K562 (cell line): Measurements from ENCODE around the gene KCNJ9. TPM values are rescaled to one million over a fixed set of nuclear protein-coding genes. Genes with fewer than 3 reads are reported as not detected.

Experiments
- ATAC-seq: fragments of 200-7000 bp; cut with Tn5 transposase; 3 replicates; pipeline ENCODE4 v1.9.1; 2020; ENCODE audit warnings: moderate library complexity
- BruUV-seq: library from RNA; stranded (reverse); fragments of 400-500 nt; replicated peaks from 2 replicates; lab custom pipeline; 2021; lab: Mats Ljungman, UMichigan
- CTCF ChIA-PET: fragments of 300-600 bp; formaldehyde crosslinking; extraction: SDS; loops from one replicate; lab custom pipeline; 2021; ENCODE audit warnings: low intra/inter-chr PET ratio; lab: Yijun Ruan, JAX
- POLR2A ChIA-PET: fragments of 300-600, 350-650 bp; sonication (Branson Sonifier 250); formaldehyde crosslinking; extraction: SDS; loops from one replicate; lab custom pipeline; 2021; ENCODE audit warnings: antibody characterized with exemption, inconsistent platforms; lab: Yijun Ruan, JAX
- DNase-seq, 4 experiments: peaks; one replicate each; pipeline versions ENCODE4 v3.0.0 to v3.0.0-alpha.2; 2011 to 2018; ENCODE audit warnings: low spot score in 3 of 4, mixed read lengths in 3 of 4; ENCODE audit errors: extremely low read depth in 1 of 4
- FAIRE-seq: peaks from 2 replicates; lab custom pipeline; 2011; peaks lifted over from hg19 to GRCh38; lab: Jason Lieb, UNC
- H2AFZ ChIP-seq: 2 replicates; pipeline ENCODE4 v1.6.0; 2011; ENCODE audit warnings: low read depth, low read length, control low read depth, inconsistent platforms
- H3K27ac ChIP-seq: fragments of 200-600 bp; 3 replicates; pipeline ENCODE4 v1.8.0; 2011; ENCODE audit warnings: low read depth, mild to moderate bottlenecking, control low read depth, inconsistent platforms, low read length, moderate library complexity, mixed read lengths; ENCODE audit errors: extremely low read depth
- H3K27me3 ChIP-seq, 2 experiments: fragments of 300-600 bp in 1 of 2; 2 replicates in 1 of 2; 3 replicates in 1 of 2; pipeline versions ENCODE4 v1.6.0 to v1.8.0; 2011; ENCODE audit warnings: inconsistent platforms in 2 of 2, low read length in 2 of 2, mild to moderate bottlenecking in 1 of 2, mixed read lengths in 1 of 2, moderate library complexity in 1 of 2; ENCODE audit not compliant: control insufficient read depth in 2 of 2, insufficient read depth in 2 of 2
- H3K36me3 ChIP-seq: fragments of 300-600 bp; 3 replicates; pipeline ENCODE4 v1.8.0; 2011; ENCODE audit warnings: mild to moderate bottlenecking, low read length, inconsistent platforms; ENCODE audit not compliant: control insufficient read depth, insufficient read depth
- H3K4me1 ChIP-seq, 2 experiments: fragments of 200-600 bp in 1 of 2; replicated peaks in 1 of 2; 2 replicates in 1 of 2; 3 replicates in 1 of 2; pipeline versions ENCODE4 v1.5.1 to v1.8.0; 2011; ENCODE audit warnings: inconsistent platforms in 2 of 2, low read length in 2 of 2, mild to moderate bottlenecking in 1 of 2, mixed read lengths in 1 of 2, moderate library complexity in 1 of 2; ENCODE audit not compliant: control insufficient read depth in 2 of 2, insufficient read depth in 2 of 2
- H3K4me2 ChIP-seq: 2 replicates; pipeline ENCODE4 v1.6.1; 2011; ENCODE audit warnings: low read length, control low read depth, inconsistent platforms, mixed read lengths; ENCODE audit not compliant: insufficient read depth
- H3K4me3 ChIP-seq: fragments of 200-600 bp; sonication (generic), shearing (Covaris generic); 2 replicates; pipeline ENCODE4 v1.5.1; 2016; ENCODE audit warnings: control low read depth, inconsistent platforms
- H3K79me2 ChIP-seq: fragments of 200-600 bp; 3 replicates; pipeline ENCODE4 v1.8.0; 2011; ENCODE audit warnings: low read length, inconsistent platforms; ENCODE audit not compliant: control insufficient read depth, insufficient read depth
- H3K9ac ChIP-seq, 2 experiments: 2 replicates each; pipeline versions ENCODE4 v1.6.0 to v1.6.1; 2011; ENCODE audit warnings: low read depth in 2 of 2, low read length in 2 of 2, control low read depth in 1 of 2, inconsistent platforms in 1 of 2, mild to moderate bottlenecking in 1 of 2, mixed read lengths in 1 of 2; ENCODE audit not compliant: insufficient read depth in 1 of 2
- H3K9me1 ChIP-seq: one replicate; pipeline ENCODE4 v1.6.0; 2011; ENCODE audit warnings: inconsistent platforms, mild to moderate bottlenecking, low read length, moderate library complexity; ENCODE audit not compliant: control insufficient read depth, insufficient read depth
- H3K9me3 ChIP-seq: replicated peaks from 2 replicates; pipeline ENCODE4 v1.5.1; 2011; ENCODE audit warnings: low read depth, low read length, inconsistent platforms; ENCODE audit not compliant: control insufficient read depth, insufficient read depth
- H4K20me1 ChIP-seq: replicated peaks from 2 replicates; pipeline ENCODE4 v1.6.1; 2011; ENCODE audit warnings: low read length, inconsistent platforms, mixed read lengths; ENCODE audit not compliant: control insufficient read depth, insufficient read depth
- BCOR ChIP-seq: fragments of 450-650 bp; IDR thresholded peaks from 2 replicates; pipeline ENCODE4 v1.6.1; 2016
- CHD2 ChIP-seq: IDR thresholded peaks from 2 replicates; pipeline ENCODE4 v1.6.1; 2011; ENCODE audit warnings: low read depth, low read length
- CTCFL ChIP-seq: IDR thresholded peaks from 2 replicates; pipeline ENCODE4 v1.6.1; 2011; ENCODE audit warnings: borderline replicate concordance, low read depth, mild to moderate bottlenecking, moderate library complexity, low read length; ENCODE audit not compliant: insufficient read depth, poor library complexity, severe bottlenecking
- E2F5 ChIP-seq: sonication (generic); formaldehyde crosslinking; IDR thresholded peaks from 2 replicates; pipeline ENCODE4 v1.8.0; 2022; ENCODE audit warnings: mild to moderate bottlenecking, missing genetic modification reagents
- IRF1 ChIP-seq: sonication (generic); formaldehyde crosslinking; IDR thresholded peaks from 2 replicates; pipeline ENCODE4 v1.8.0; 2022; ENCODE audit warnings: missing genetic modification reagents, mild to moderate bottlenecking, borderline replicate concordance
- MAFG ChIP-seq: fragments of 450-650 bp; conservative IDR thresholded peaks from 2 replicates; pipeline ENCODE4 v1.6.1; 2016; ENCODE audit warnings: missing genetic modification characterization, missing compliant biosample characterization
- MCM3 ChIP-seq: fragments of 450-650 bp; IDR thresholded peaks from 2 replicates; pipeline ENCODE4 v1.6.1; 2016
- POLR2AphosphoS5 ChIP-seq: IDR thresholded peaks from 2 replicates; pipeline ENCODE4 v1.6.1; 2011; ENCODE audit warnings: mild to moderate bottlenecking, low read depth, low read length, moderate library complexity; ENCODE audit not compliant: control insufficient read depth, insufficient read depth
- RB1 ChIP-seq: fragments of 450-650 bp; IDR thresholded peaks from 2 replicates; pipeline ENCODE4 v1.6.1; 2017; ENCODE audit warnings: low read depth, mild to moderate bottlenecking
- TFE3 ChIP-seq: fragments of 450-650 bp; formaldehyde crosslinking; IDR thresholded peaks from 2 replicates; pipeline ENCODE4 v1.4.0; 2020; ENCODE audit warnings: mild to moderate bottlenecking, mixed read lengths
- TGIF2 ChIP-seq: sonication (generic); formaldehyde crosslinking; IDR thresholded peaks from 2 replicates; pipeline ENCODE4 v1.8.1; 2022; ENCODE audit warnings: mild to moderate bottlenecking, missing genetic modification reagents, moderate library complexity
- ZNF217 ChIP-seq: sonication (generic); formaldehyde crosslinking; IDR thresholded peaks from 2 replicates; pipeline ENCODE4 v1.8.0; 2022; ENCODE audit warnings: mild to moderate bottlenecking, missing genetic modification reagents
- ZNF263 ChIP-seq: sonication (generic); formaldehyde crosslinking; IDR thresholded peaks from 2 replicates; pipeline ENCODE4 v1.8.0; 2022; ENCODE audit warnings: mild to moderate bottlenecking, missing genetic modification reagents, borderline replicate concordance
- ZNF280A ChIP-seq: fragments of 450-650 bp; IDR thresholded peaks from 2 replicates; pipeline ENCODE4 v1.6.1; 2018; ENCODE audit warnings: mild to moderate bottlenecking, low read depth; ENCODE audit not compliant: partially characterized antibody
- ZNF764 ChIP-seq: fragments of 250-450 bp; sonication (Bioruptor Pico); IDR thresholded peaks from 2 replicates; pipeline ENCODE4 v1.4.0; 2020; ENCODE audit warnings: low read depth, mild to moderate bottlenecking, moderate library complexity
- WGBS: fragments of 100-300 bp; shearing (Covaris generic); methylation state at CpG from one replicate; pipeline ENCODE4 v1.1.6; 2016; ENCODE audit warnings: low coverage, mixed read lengths; ENCODE audit not compliant: insufficient coverage; ENCODE audit errors: missing lambda C conversion rate; 5-methylcytosine and 5-hydroxymethylcytosine counted together
- in situ Hi-C: fragments of 300-500 bp; cut with MboI; formaldehyde crosslinking; loops from 4 replicates; pipeline ENCODE4 v1.15.0; 2018; ENCODE audit warnings: inconsistent platforms, mixed read lengths
- intact Hi-C: fragments of 100-400 bp; cut with micrococcal nuclease; formaldehyde crosslinking; loops from 2 replicates; pipeline ENCODE4 v1.14.2; 2022
- polyA plus RNA-seq, 8 experiments: library from polyadenylated mRNA; depleted of rRNA in 4 of 8; stranded (reverse) in 5 of 8; unstranded in 3 of 8; fragments of >200 nt; fragmentation: Nextera tagmentation in 2 of 8; fragmentation: Illumina TruSeq in 1 of 8; extraction: Ambion mirVana in 2 of 8; extraction: Trizol in 1 of 8; gene quantifications; 2 replicates each; pipeline versions ENCODE4 v1.2.1 to v1.2.3, GENCODE V29; 2011 to 2014; ENCODE audit warnings: inconsistent platforms in 1 of 8, missing spikeins in 1 of 8
- total RNA-seq, 7 experiments: library from RNA; depleted of rRNA in 6 of 7; stranded (reverse); fragments of >200 nt in 6 of 7; fragmentation: Illumina TruSeq in 2 of 7; extraction: Trizol in 2 of 7; gene quantifications; 2 replicates each; pipeline versions ENCODE4 v1.2.1 to v1.2.3, GENCODE V29; 2011 to 2021; ENCODE audit warnings: low replicate concordance in 1 of 7

KCNJ9 gene
- total and polyA plus RNA-seq, 9 of the 15 experiments (the other 6 are each of a cell fraction or from before 2014, with no cell fraction given), result not detected

GRCh38 chr1:160113407-160113806 lies 32.1 kb downstream of the KCNJ9 start (continued):
- no peak for TF ChIP-seq ZNF217 (CRISPR knock-in tag)

- no peak for DNase-seq
- Histone ChIP-seq H2AFZ (no peak overlapping the region), H3K9me3 (no peaks in the 10 kb centered on the region), H3K4me3 (no peak overlapping the region), H3K4me1 (no peaks in the 10 kb centered on the region; a peak in 1 of 5 replicates), H3K4me2 (no peak overlapping the region), H4K20me1 (no peaks in the 10 kb centered on the region), H3K36me3 (no peaks in the 10 kb centered on the region), H3K27me3 (peaks cover 23 to 71% of the 10 kb centered on the region in 2 experiments; a peak in 4 of 5 replicates), H3K9ac (no peak overlapping the region), H3K27ac (no peak overlapping the region), H3K9me1 (no peaks in the 10 kb centered on the region), H3K79me2 (no peaks in the 10 kb centered on the region)
- ATAC-seq, result no peak
- FAIRE-seq, result no peak
- POLR2A ChIA-PET, result interaction anchor here (0.6 kb wide), 1 partner anchor 213 kb away, joined by 3 read pairs; no protein-coding TSS in a partner anchor
- intact Hi-C loops, result no loop called here
- 13% methylated on average over 4 of the region's 4 CpGs for WGBS
- in situ Hi-C loops, result no loop called here
- no TSS peak for BruUV-seq
- CTCF ChIA-PET, result no interaction called here
- TF ChIP-seq MCM3, result no peak
- TF ChIP-seq ZNF280A, result no peak
- no peak for TF ChIP-seq TGIF2
- no peak for TF ChIP-seq ZNF764 (CRISPR knock-in tag)
- TF ChIP-seq BCOR, result no peak
- no peak for TF ChIP-seq ZNF263
- TF ChIP-seq POLR2AphosphoS5, result no peak
- TF ChIP-seq MAFG (tag), result no peak
- no peak for TF ChIP-seq IRF1 (CRISPR knock-in tag)
- TF ChIP-seq TFE3, result no peak
- no peak for TF ChIP-seq CTCFL
- TF ChIP-seq RB1, result no peak
- no peak for TF ChIP-seq CHD2
- TF ChIP-seq E2F5, result no peak
Observed at GRCh38 chr1:160114085-160114484, 32.7 kb downstream of the KCNJ9 start.
